Sigmoid colon (tissue), 4 donors: Measurements from ENCODE around the gene BST1.

Experiments
- POLR2AphosphoS5 ChIP-seq, 4 donors: sonication (generic); formaldehyde crosslinking; IDR thresholded peaks; one replicate each; pipeline ENCODE4 v1.6.1; 2017; ENCODE audit warnings: antibody characterized with exemption in 4 of 4
- TF ChIP-seq, protein P1 (sequence below), 4 experiments: fragments of 450-650 bp in 3 of 4; fragments of 200-600 bp in 1 of 4; IDR thresholded peaks; one replicate each; pipeline ENCODE4 v1.5.1; 2016 to 2019; ENCODE audit warnings: antibody characterized with exemption in 4 of 4, mild to moderate bottlenecking in 3 of 4, moderate library complexity in 2 of 4

DNA sequence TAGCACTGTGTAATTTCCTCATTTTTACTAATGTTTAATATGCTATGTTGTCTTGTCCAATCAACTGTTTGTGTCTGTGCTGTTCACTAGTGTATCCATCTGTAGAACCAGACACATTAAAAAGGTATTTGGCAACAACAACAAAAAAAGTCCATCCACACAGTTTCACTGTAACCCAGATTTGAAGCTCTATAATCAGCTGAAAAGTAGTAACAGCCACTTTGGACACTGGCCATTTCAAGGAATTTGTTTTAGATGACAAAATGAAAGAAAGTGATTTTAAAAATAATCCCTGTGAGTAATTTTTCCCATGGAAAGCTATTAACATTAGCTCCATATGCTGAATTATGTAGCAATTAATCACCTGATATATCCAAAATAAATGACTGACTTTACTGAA, 45.5 kb upstream of the BST1 start:
- no peak for TF ChIP-seq POLR2AphosphoS5 (IDR thresholded peaks at IDR 0.05)
- TF ChIP-seq, protein P1, sequence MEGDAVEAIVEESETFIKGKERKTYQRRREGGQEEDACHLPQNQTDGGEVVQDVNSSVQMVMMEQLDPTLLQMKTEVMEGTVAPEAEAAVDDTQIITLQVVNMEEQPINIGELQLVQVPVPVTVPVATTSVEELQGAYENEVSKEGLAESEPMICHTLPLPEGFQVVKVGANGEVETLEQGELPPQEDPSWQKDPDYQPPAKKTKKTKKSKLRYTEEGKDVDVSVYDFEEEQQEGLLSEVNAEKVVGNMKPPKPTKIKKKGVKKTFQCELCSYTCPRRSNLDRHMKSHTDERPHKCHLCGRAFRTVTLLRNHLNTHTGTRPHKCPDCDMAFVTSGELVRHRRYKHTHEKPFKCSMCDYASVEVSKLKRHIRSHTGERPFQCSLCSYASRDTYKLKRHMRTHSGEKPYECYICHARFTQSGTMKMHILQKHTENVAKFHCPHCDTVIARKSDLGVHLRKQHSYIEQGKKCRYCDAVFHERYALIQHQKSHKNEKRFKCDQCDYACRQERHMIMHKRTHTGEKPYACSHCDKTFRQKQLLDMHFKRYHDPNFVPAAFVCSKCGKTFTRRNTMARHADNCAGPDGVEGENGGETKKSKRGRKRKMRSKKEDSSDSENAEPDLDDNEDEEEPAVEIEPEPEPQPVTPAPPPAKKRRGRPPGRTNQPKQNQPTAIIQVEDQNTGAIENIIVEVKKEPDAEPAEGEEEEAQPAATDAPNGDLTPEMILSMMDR (IDR thresholded peaks at IDR 0.05) = no peak
